CD4-positive, alpha-beta T cell (primary cell): ENCODE measurements around the gene CEP57L1. TPM values are rescaled to one million over a fixed set of nuclear protein-coding genes. Genes with fewer than 3 reads are reported as not detected.

Experiments
- ATAC-seq: fragments of 200-7000 bp; cut with Tn5 transposase; one replicate; pipeline ENCODE4 v1.10.0; 2022; ENCODE audit warnings: mild to moderate bottlenecking; ENCODE audit not compliant: poor library complexity
- CTCF ChIA-PET: fragments of 350-600 bp; sonication (Branson Sonifier 250); formaldehyde crosslinking; loops from one replicate; lab custom pipeline; 2021; ENCODE audit warnings: antibody characterized with exemption, inconsistent platforms; lab: Charles Lee
- POLR2A ChIA-PET: fragments of 350-600 bp; sonication (Branson Sonifier 250); formaldehyde crosslinking; loops from one replicate; lab custom pipeline; 2021; ENCODE audit warnings: antibody characterized with exemption, inconsistent platforms; lab: Charles Lee
- DNase-seq, 14 experiments: peaks; one replicate each; pipeline ENCODE4 v3.0.0-alpha.2; 2013 to 2020; ENCODE audit warnings: mixed read lengths in 2 of 14
- H3K27ac ChIP-seq, 2 donors: one replicate each; pipeline versions ENCODE4 v1.5.1 to v1.7.0; 2013; ENCODE audit warnings: low read length in 2 of 2, low read depth in 1 of 2, mild to moderate bottlenecking in 1 of 2
- H3K27me3 ChIP-seq, 2 experiments: 1 replicate in 1 of 2; 2 replicates in 1 of 2; pipeline versions ENCODE4 v1.6.1 to v1.7.0; 2013; ENCODE audit warnings: low read length in 2 of 2, control low read depth in 1 of 2, mild to moderate bottlenecking in 1 of 2, moderate library complexity in 1 of 2; ENCODE audit not compliant: insufficient read depth in 2 of 2, control insufficient read depth in 1 of 2
- H3K36me3 ChIP-seq: one replicate; pipeline ENCODE4 v1.6.1; 2013; ENCODE audit warnings: low read length, control low read depth; ENCODE audit not compliant: insufficient read depth
- H3K4me1 ChIP-seq: one replicate; pipeline ENCODE4 v1.6.1; 2013; ENCODE audit warnings: low read length, control low read depth; ENCODE audit not compliant: insufficient read depth
- H3K4me3 ChIP-seq: one replicate; pipeline ENCODE4 v1.5.1; 2013; ENCODE audit warnings: mild to moderate bottlenecking, low read length, moderate library complexity
- H3K9me3 ChIP-seq, 2 experiments: 1 replicate in 1 of 2; 2 replicates in 1 of 2; pipeline versions ENCODE4 v1.6.1 to v1.7.0; 2013; ENCODE audit warnings: low read length in 2 of 2, mild to moderate bottlenecking in 2 of 2, control low read depth in 1 of 2, moderate library complexity in 1 of 2; ENCODE audit not compliant: control insufficient read depth in 1 of 2, insufficient read depth in 1 of 2
- H3K27ac Mint-ChIP-seq: one replicate; pipeline ENCODE4 v1.8.0; 2020; ENCODE audit warnings: mixed read lengths
- H3K27me3 Mint-ChIP-seq: one replicate; pipeline ENCODE4 v1.8.0; 2021; ENCODE audit warnings: mixed read lengths
- H3K36me3 Mint-ChIP-seq: one replicate; pipeline ENCODE4 v1.8.0; 2021; ENCODE audit warnings: low read depth, mixed read lengths
- H3K4me1 Mint-ChIP-seq: one replicate; pipeline ENCODE4 v1.8.0; 2021; ENCODE audit warnings: low read depth, mixed read lengths
- H3K4me3 Mint-ChIP-seq: one replicate; pipeline ENCODE4 v1.8.0; 2020; ENCODE audit warnings: mild to moderate bottlenecking, mixed read lengths
- H3K9me3 Mint-ChIP-seq: one replicate; pipeline ENCODE4 v1.8.0; 2020; ENCODE audit warnings: mixed read lengths
- intact Hi-C, 2 experiments: fragments of 100-400 bp; cut with DNase I in 1 of 2; cut with micrococcal nuclease in 1 of 2; formaldehyde crosslinking; loops; one replicate each; pipeline versions ENCODE4 v1.15.1 to v1.9.0; 2023 to 2025; cut with DNase I, micrococcal nuclease
- total RNA-seq, 174 experiments: library from RNA in 2 of 174; stranded (reverse) in 2 of 174; gene quantifications; one replicate each; pipeline ENCODE4 v1.2.3 and lab custom pipeline; 2021 to 2026
- TF ChIP-seq, protein P1 (sequence below): fragments of 200-600 bp; IDR thresholded peaks from one replicate; pipeline ENCODE4 v1.8.0; 2022; ENCODE audit warnings: antibody characterized with exemption, mild to moderate bottlenecking

Gene CEP57L1
- total RNA-seq, 2 experiments from 2014 or later = 3.8 to 4.8 TPM

DNA sequence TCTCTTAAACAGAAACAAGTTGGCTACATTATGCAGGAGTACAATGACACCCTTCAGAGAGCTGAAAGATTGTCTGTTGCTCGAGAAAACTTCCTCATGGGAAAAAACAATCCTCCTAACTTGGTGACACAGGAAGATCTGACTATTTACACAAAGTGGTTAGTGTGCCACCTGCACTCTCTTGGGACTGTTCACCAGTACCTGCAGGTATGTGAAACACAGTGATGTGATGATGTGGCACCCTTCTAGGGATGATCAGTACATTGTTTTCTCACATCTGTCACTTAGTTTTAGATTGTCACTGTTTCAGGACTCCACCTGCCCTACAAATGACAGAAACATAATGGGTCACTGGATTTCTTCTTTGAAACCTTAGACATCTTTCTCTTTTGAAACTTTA is 101.8 kb downstream of the CEP57L1 start:
- Histone ChIP-seq H3K4me3 (no peak overlapping the region), H3K9me3 (no peaks in the 10 kb centered on the region), H3K36me3 (no peaks in the 10 kb centered on the region), H3K4me1 (no peaks in the 10 kb centered on the region), H3K27me3 (no peaks in the 10 kb centered on the region), H3K27ac (no peak overlapping the region)
- Mint-ChIP-seq H3K27me3 (no peaks in the 10 kb centered on the region), H3K9me3 (peaks cover 5% of the 10 kb centered on the region), H3K27ac (no peak overlapping the region), H3K4me3 (no peak overlapping the region), H3K36me3 (no peaks in the 10 kb centered on the region), H3K4me1 (no peaks in the 10 kb centered on the region)
- ChIA-PET POLR2A (no interaction called here), CTCF (no interaction called here)
- TF ChIP-seq, protein P1, sequence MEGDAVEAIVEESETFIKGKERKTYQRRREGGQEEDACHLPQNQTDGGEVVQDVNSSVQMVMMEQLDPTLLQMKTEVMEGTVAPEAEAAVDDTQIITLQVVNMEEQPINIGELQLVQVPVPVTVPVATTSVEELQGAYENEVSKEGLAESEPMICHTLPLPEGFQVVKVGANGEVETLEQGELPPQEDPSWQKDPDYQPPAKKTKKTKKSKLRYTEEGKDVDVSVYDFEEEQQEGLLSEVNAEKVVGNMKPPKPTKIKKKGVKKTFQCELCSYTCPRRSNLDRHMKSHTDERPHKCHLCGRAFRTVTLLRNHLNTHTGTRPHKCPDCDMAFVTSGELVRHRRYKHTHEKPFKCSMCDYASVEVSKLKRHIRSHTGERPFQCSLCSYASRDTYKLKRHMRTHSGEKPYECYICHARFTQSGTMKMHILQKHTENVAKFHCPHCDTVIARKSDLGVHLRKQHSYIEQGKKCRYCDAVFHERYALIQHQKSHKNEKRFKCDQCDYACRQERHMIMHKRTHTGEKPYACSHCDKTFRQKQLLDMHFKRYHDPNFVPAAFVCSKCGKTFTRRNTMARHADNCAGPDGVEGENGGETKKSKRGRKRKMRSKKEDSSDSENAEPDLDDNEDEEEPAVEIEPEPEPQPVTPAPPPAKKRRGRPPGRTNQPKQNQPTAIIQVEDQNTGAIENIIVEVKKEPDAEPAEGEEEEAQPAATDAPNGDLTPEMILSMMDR = no peak
- ATAC-seq (no peak), DNase-seq (no peak)
- intact Hi-C loops = no loop called here

- Mint-ChIP-seq H3K9me3 (no peaks in the 10 kb centered on the region), H3K4me3 (no peak overlapping the region), H3K4me1 (no peaks in the 10 kb centered on the region), H3K36me3 (no peaks in the 10 kb centered on the region), H3K27me3 (no peaks in the 10 kb centered on the region), H3K27ac (no peak overlapping the region)
- Histone ChIP-seq H3K4me1 (no peaks in the 10 kb centered on the region), H3K36me3 (no peaks in the 10 kb centered on the region), H3K27ac (no peak overlapping the region), H3K27me3 (no peaks in the 10 kb centered on the region), H3K9me3 (no peaks in the 10 kb centered on the region), H3K4me3 (no peak overlapping the region)
- no peak for DNase-seq
- ChIA-PET POLR2A (no interaction called here), CTCF (no interaction called here)
- intact Hi-C loops = no loop called here
- TF ChIP-seq, protein P1 = no peak
- ATAC-seq = no peak
These were observed 107.3 kb downstream of the CEP57L1 start for GRCh38 chr6:109202409-109203264.

DNA sequence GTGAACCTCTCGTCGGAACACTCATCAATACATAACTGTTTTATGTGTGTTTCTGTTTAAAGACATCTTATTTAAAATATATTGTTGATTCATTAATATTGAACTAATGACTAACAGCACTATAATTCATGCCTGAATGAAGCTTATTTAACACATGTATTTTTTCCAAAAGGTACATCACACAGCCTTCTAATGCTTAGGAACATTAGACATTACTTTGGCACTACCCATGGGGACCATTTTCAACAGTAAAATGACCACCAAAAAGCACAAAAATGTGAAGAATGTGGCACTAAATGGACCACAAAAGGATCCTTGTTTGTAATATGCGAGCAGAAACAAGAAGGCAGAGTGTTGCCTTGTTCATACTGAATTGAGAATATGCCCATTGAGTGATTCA is 109.2 kb downstream of the CEP57L1 start:
- H3K4me3 ChIP-seq = no peak overlapping the region
- no peak overlapping the region for H3K27ac ChIP-seq
- H3K27me3 ChIP-seq = no peaks in the 10 kb centered on the region
- Mint-ChIP-seq H3K4me3 (no peak overlapping the region), H3K27ac (no peak overlapping the region), H3K4me1 (no peaks in the 10 kb centered on the region), H3K36me3 (no peaks in the 10 kb centered on the region), H3K27me3 (no peaks in the 10 kb centered on the region), H3K9me3 (no peaks in the 10 kb centered on the region)
- no peaks in the 10 kb centered on the region for H3K4me1 ChIP-seq
- CTCF ChIA-PET = no interaction called here
- POLR2A ChIA-PET = no interaction called here
- intact Hi-C loops = no loop called here
- TF ChIP-seq, protein P1 = no peak
- DNase-seq (no peak), ATAC-seq (no peak)
- no peaks in the 10 kb centered on the region for H3K36me3 ChIP-seq
- H3K9me3 ChIP-seq = no peaks in the 10 kb centered on the region
